Common myeloid progenitor, CD34-positive (primary cell): ENCODE measurements around the gene PNLDC1.
"Not testable (repeated sequence)": the region's sequence is repeated elsewhere in the genome, so short reads cannot be mapped to it uniquely, and the experiment has no call there.

Experiments
- CTCF ChIA-PET: fragments of 350-600 bp; sonication (Branson Sonifier 250); formaldehyde crosslinking; loops from one replicate; lab custom pipeline; 2021; ENCODE audit warnings: antibody characterized with exemption; lab: Charles Lee
- POLR2A ChIA-PET: fragments of 350-600 bp; sonication (Branson Sonifier 250); formaldehyde crosslinking; loops from one replicate; lab custom pipeline; 2021; ENCODE audit warnings: antibody characterized with exemption; lab: Charles Lee
- DNase-seq, 3 donors: peaks; one replicate each; pipeline versions ENCODE4 v3.0.0 to v3.0.0-alpha.2; 2013
- H3K27ac ChIP-seq, 2 experiments: 1 replicate in 1 of 2; 2 replicates in 1 of 2; pipeline ENCODE4 v1.7.0; 2013; ENCODE audit warnings: inconsistent platforms in 2 of 2, low read length in 2 of 2, mild to moderate bottlenecking in 2 of 2, low read depth in 1 of 2, moderate library complexity in 1 of 2; ENCODE audit not compliant: severe bottlenecking in 2 of 2, insufficient read depth in 1 of 2, poor library complexity in 1 of 2
- H3K27me3 ChIP-seq, 5 experiments: replicated peaks in 2 of 5; 1 replicate in 3 of 5; 2 replicates in 2 of 5; pipeline versions ENCODE4 v1.6.1 to v1.7.0; 2013; ENCODE audit warnings: low read length in 4 of 5, mild to moderate bottlenecking in 2 of 5, moderate library complexity in 2 of 5, inconsistent platforms in 1 of 5; ENCODE audit not compliant: insufficient read depth in 5 of 5, control insufficient read depth in 4 of 5
- H3K36me3 ChIP-seq, 4 experiments: 1 replicate in 2 of 4; 2 replicates in 2 of 4; pipeline versions ENCODE4 v1.6.1 to v1.7.0; 2013; ENCODE audit warnings: low read length in 3 of 4, control low read depth in 1 of 4, mild to moderate bottlenecking in 1 of 4; ENCODE audit not compliant: control insufficient read depth in 4 of 4, insufficient read depth in 4 of 4
- H3K4me1 ChIP-seq, 4 experiments: 1 replicate in 3 of 4; 2 replicates in 1 of 4; pipeline versions ENCODE4 v1.6.1 to v1.7.1; 2013; ENCODE audit warnings: low read length in 3 of 4, mild to moderate bottlenecking in 3 of 4, control low read depth in 1 of 4, inconsistent platforms in 1 of 4, moderate library complexity in 1 of 4; ENCODE audit not compliant: control insufficient read depth in 4 of 4, insufficient read depth in 4 of 4; ENCODE audit errors: control extremely low read depth in 1 of 4
- H3K4me3 ChIP-seq, 7 experiments: 1 replicate in 4 of 7; 2 replicates in 3 of 7; pipeline versions ENCODE4 v1.5.1 to v1.7.0; 2013; ENCODE audit warnings: mild to moderate bottlenecking in 7 of 7, low read length in 6 of 7, moderate library complexity in 6 of 7, inconsistent platforms in 2 of 7, low read depth in 2 of 7, control low read depth in 1 of 7; ENCODE audit not compliant: insufficient read depth in 4 of 7, control insufficient read depth in 1 of 7; ENCODE audit errors: extremely low read depth in 1 of 7
- H3K9me3 ChIP-seq, 5 experiments: 1 replicate in 4 of 5; 2 replicates in 1 of 5; pipeline versions ENCODE4 v1.6.1 to v1.7.1; 2013; ENCODE audit warnings: low read length in 4 of 5, mild to moderate bottlenecking in 2 of 5, inconsistent platforms in 1 of 5, low read depth in 1 of 5, moderate library complexity in 1 of 5; ENCODE audit not compliant: control insufficient read depth in 4 of 5, insufficient read depth in 2 of 5; ENCODE audit errors: control extremely low read depth in 1 of 5
- WGBS: methylation state at CpG from one replicate; pipeline ENCODE4 v1.1.5; 2013; ENCODE audit not compliant: insufficient coverage; 5-methylcytosine and 5-hydroxymethylcytosine counted together

PNLDC1 gene

DNA sequence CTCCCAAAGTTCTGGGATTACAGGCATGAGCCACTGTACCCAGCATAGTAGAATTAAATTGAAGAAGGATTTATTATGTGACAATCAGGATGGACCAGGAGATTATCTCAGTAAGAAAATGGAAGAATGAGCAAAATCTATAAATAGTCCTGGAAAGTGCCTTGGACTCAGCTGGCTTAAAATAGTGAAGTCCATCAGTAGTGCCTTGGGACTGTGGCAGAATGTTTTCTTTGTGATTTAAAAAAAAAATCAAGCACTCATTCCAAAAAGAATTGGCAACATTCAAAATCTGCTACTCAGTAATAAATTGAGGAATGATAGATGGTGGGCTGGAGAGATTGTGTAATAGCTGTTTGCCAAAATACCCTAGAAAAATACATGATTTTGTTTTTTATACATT lies 53.7 kb downstream of the PNLDC1 start:
- Histone ChIP-seq H3K27ac (no peak overlapping the region), H3K27me3 (no peaks in the 10 kb centered on the region), H3K4me3 (no peak overlapping the region), H3K4me1 (peaks cover 0 to 4% (median 1%) of the 10 kb centered on the region in 4 experiments), H3K9me3 (peaks cover 0 to 3% (median 0%) of the 10 kb centered on the region in 5 experiments), H3K36me3 (no peaks in the 10 kb centered on the region)
- ChIA-PET CTCF (interaction anchor here (0.9 to 5.7 kb wide), 18 partner anchors 8 to 251 kb away, joined by 3 to 43 read pairs (median 8); partner anchors contain the start of genes MRPL18, SOD2 and TCP1), POLR2A (interaction anchor here (1.5 kb wide), 1 partner anchor 63 kb away, joined by 6 read pairs; the partner anchor contains the start of genes MRPL18 and TCP1)
- DNase-seq = no peak

DNA sequence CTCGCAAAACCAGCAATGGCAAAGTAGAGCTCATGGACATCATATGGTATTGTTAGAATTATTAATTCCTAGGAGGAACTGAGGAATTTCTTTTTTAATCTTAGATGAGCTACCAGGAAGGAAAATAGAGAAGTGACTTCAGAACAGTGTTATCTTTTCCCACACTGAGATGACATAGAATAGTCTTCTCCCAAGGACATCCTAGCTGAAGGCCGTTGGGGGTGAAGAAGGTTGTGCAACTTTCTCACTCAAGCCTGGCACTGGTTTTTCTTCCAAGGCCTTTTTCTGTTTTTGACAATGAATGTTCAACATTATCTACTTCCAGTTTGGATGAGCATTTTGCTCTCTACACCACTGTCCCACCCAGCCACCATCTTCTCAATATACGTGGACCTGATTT lies 54.9 kb downstream of the PNLDC1 start:
- Histone ChIP-seq H3K4me1 (peaks cover 0 to 4% (median 1%) of the 10 kb centered on the region in 4 experiments), H3K27ac (no peak overlapping the region), H3K4me3 (no peak overlapping the region), H3K36me3 (no peaks in the 10 kb centered on the region), H3K27me3 (peaks cover 0 to 1% (median 0%) of the 10 kb centered on the region in 5 experiments), H3K9me3 (peaks cover 0 to 3% (median 0%) of the 10 kb centered on the region in 5 experiments)
- ChIA-PET CTCF (interaction anchor here (0.7 to 5.7 kb wide), 10 partner anchors 9 to 600 kb away, joined by 3 to 43 read pairs (median 4); partner anchors contain the start of genes MRPL18 and TCP1), POLR2A (interaction anchor here (0.6 kb wide), 1 partner anchor 162 kb away, joined by 3 read pairs; the partner anchor contains the start of gene SOD2)
- no peak for DNase-seq
- 76% methylated on average over 2 of the region's 3 CpGs for WGBS

- Histone ChIP-seq H3K4me3 (no peak overlapping the region), H3K4me1 (peaks cover 0 to 4% (median under 1%) of the 10 kb centered on the region in 4 experiments), H3K27ac (no peak overlapping the region), H3K9me3 (peaks cover 0 to 3% (median 0%) of the 10 kb centered on the region in 5 experiments), H3K36me3 (no peaks in the 10 kb centered on the region), H3K27me3 (peaks cover 0 to 7% (median 0%) of the 10 kb centered on the region in 5 experiments)
- POLR2A ChIA-PET = no interaction called here
- DNase-seq = no peak
- WGBS = no CpG with 5 or more reads among the region's 1 CpG
- CTCF ChIA-PET = no interaction called here
Measured at GRCh38 chr6:159858259-159858658, 58.2 kb downstream of the PNLDC1 start.

DNA sequence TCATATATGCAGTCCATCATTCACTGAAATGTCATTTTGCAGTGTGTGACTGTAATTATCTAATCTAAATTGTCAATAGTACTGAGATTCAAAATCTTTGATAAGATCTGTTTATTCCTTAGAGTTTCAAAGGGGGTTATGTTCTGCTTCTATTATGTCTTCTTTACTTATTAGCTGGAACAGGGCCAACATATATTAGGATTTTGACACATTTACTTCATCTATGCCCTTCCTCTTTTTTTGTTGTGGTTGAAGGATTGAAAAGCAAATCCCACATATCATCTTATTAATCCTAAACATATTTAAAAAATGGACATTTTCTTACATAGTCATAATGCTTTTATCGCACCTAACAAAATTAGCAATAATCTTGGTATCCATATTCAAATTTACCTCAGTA lies 60.4 kb downstream of the PNLDC1 start:
- Histone ChIP-seq H3K4me1 (peaks cover 0 to 4% (median under 1%) of the 10 kb centered on the region in 4 experiments), H3K4me3 (no peak overlapping the region), H3K9me3 (peaks cover 0 to 3% (median 0%) of the 10 kb centered on the region in 5 experiments), H3K27me3 (peaks cover 0 to 7% (median 1%) of the 10 kb centered on the region in 5 experiments), H3K27ac (no peak overlapping the region), H3K36me3 (no peaks in the 10 kb centered on the region)
- 91% methylated on average over 1 of the region's 1 CpG for WGBS
- ChIA-PET POLR2A (no interaction called here), CTCF (no interaction called here)
- DNase-seq = no peak

DNA sequence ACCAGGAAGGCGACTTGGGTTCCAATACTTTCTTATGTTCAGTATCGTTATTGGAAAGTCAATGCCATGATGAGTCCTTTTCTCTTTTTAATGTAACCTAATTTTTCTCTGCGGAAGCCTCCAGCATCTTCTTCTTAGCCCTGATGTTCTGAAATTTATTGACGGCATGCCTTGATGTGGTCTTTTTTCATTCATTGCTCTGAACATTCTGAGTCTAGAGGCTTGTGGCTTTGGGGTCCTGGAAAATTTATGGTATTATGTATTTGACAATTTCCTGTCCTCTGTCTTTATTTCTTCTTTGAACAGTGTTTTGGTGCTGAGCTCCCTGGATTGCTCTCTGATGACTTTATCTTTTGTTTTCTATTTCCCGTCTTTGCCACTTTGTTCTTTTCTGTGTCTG lies 62.0 kb downstream of the PNLDC1 start:
- Histone ChIP-seq H3K27ac (no peak overlapping the region), H3K9me3 (no peaks in the 10 kb centered on the region), H3K36me3 (no peaks in the 10 kb centered on the region), H3K4me3 (no peak overlapping the region), H3K4me1 (peaks cover 0 to 4% (median under 1%) of the 10 kb centered on the region in 4 experiments), H3K27me3 (peaks cover 0 to 7% (median 2%) of the 10 kb centered on the region in 5 experiments)
- CTCF ChIA-PET = interaction anchor here (0.9 kb wide), 1 partner anchor 9 kb away, joined by 3 read pairs; no protein-coding TSS in a partner anchor
- DNase-seq = no peak
- POLR2A ChIA-PET = no interaction called here
- WGBS = 89% methylated on average over 5 of the region's 5 CpGs

GRCh38 chr6:159863341-159863740 lies 63.3 kb downstream of the PNLDC1 start:
- not testable (repeated sequence) for H3K4me1 ChIP-seq, H3K9me3 ChIP-seq, H3K27me3 ChIP-seq, H3K36me3 ChIP-seq, H3K27ac ChIP-seq, H3K4me3 ChIP-seq
- peak; percentile 65 to 77 (median 65) for DNase-seq
- CTCF ChIA-PET = interaction anchor here (0.7 to 1.8 kb wide), 21 partner anchors 8 to 671 kb away, joined by 3 to 7 read pairs (median 3); no protein-coding TSS in a partner anchor
- POLR2A ChIA-PET = interaction anchor here (0.7 kb wide), 1 partner anchor 90 kb away, joined by 6 read pairs; no protein-coding TSS in a partner anchor
- WGBS = 27% methylated on average over 4 of the region's 5 CpGs

- Histone ChIP-seq H3K27me3 (peaks cover 0 to 7% (median 0%) of the 10 kb centered on the region in 5 experiments), H3K4me1 (peaks cover 0 to 4% (median under 1%) of the 10 kb centered on the region in 4 experiments), H3K4me3 (no peak overlapping the region), H3K9me3 (no peaks in the 10 kb centered on the region), H3K27ac (no peak overlapping the region), H3K36me3 (no peaks in the 10 kb centered on the region)
- POLR2A ChIA-PET = no interaction called here
- WGBS = 94% methylated on average over 12 of the region's 12 CpGs
- DNase-seq = no peak
- CTCF ChIA-PET = interaction anchor here (0.6 to 1.0 kb wide), 2 partner anchors 90 to 233 kb away, joined by 3 to 4 read pairs; no protein-coding TSS in a partner anchor
Measured at GRCh38 chr6:159865226-159865920, 65.3 kb downstream of the PNLDC1 start.
